Panc1 (cell line): ENCODE data around the gene PAK1. TPM values are rescaled to one million over a fixed set of nuclear protein-coding genes. Genes with fewer than 3 reads are reported as not detected.

Experiments used
- ATAC-seq: fragments of 200-7000 bp; cut with Tn5 transposase; 2 replicates; pipeline ENCODE4 v1.9.1; 2020; ENCODE audit warnings: mild to moderate bottlenecking, moderate library complexity
- BruUV-seq: library from RNA; stranded (reverse); fragments of 400-500 nt; replicated peaks from 2 replicates; lab custom pipeline; 2021; lab: Mats Ljungman, UMichigan
- CTCF ChIA-PET: fragments of 300-600 bp; sonication (Branson Sonifier 250); formaldehyde crosslinking; loops from one replicate; lab custom pipeline; 2022; ENCODE audit warnings: antibody characterized with exemption; lab: Charles Lee
- POLR2A ChIA-PET: fragments of 300-600 bp; sonication (Branson Sonifier 250); formaldehyde crosslinking; loops from one replicate; lab custom pipeline; 2022; ENCODE audit warnings: antibody characterized with exemption; lab: Charles Lee
- DNase-seq: peaks from one replicate; pipeline ENCODE4 v3.0.0-alpha.2; 2010; ENCODE audit warnings: low read depth, low spot score
- H3K27ac ChIP-seq: 2 replicates; pipeline ENCODE4 v1.5.1; 2011; ENCODE audit warnings: mild to moderate bottlenecking, low read length, inconsistent platforms
- H3K27me3 ChIP-seq: fragments of 200-500 bp; sonication (Bioruptor generic); 2 replicates; pipeline ENCODE4 v1.6.0; 2014; ENCODE audit warnings: low read length, inconsistent platforms; ENCODE audit not compliant: control insufficient read depth, insufficient read depth
- H3K36me3 ChIP-seq: fragments of 200-500 bp; sonication (Bioruptor generic); 2 replicates; pipeline ENCODE4 v1.5.1; 2014; ENCODE audit warnings: inconsistent platforms, mild to moderate bottlenecking, low read length, moderate library complexity; ENCODE audit not compliant: control insufficient read depth, insufficient read depth
- H3K4me1 ChIP-seq: 2 replicates; pipeline ENCODE4 v1.5.1; 2011; ENCODE audit warnings: inconsistent platforms, mild to moderate bottlenecking, low read length, moderate library complexity; ENCODE audit not compliant: control insufficient read depth, insufficient read depth
- H3K4me3 ChIP-seq, 2 experiments: 2 replicates each; pipeline ENCODE4 v1.5.1; 2011 to 2012; ENCODE audit warnings: low read depth in 2 of 2, low read length in 2 of 2, mild to moderate bottlenecking in 2 of 2, inconsistent platforms in 1 of 2, moderate library complexity in 1 of 2
- H3K9me3 ChIP-seq: fragments of 200-500 bp; sonication (Bioruptor generic); 2 replicates; pipeline ENCODE4 v1.5.1; 2014; ENCODE audit warnings: low read depth, mild to moderate bottlenecking, inconsistent platforms, low read length, moderate library complexity; ENCODE audit not compliant: control insufficient read depth, insufficient read depth
- POLR2AphosphoS5 ChIP-seq: IDR thresholded peaks from 2 replicates; pipeline ENCODE4 v1.6.1; 2012; ENCODE audit warnings: mild to moderate bottlenecking, low read depth, low read length, moderate library complexity
- SIN3A ChIP-seq: IDR thresholded peaks from 2 replicates; pipeline ENCODE4 v1.6.1; 2012; ENCODE audit warnings: low read depth, mild to moderate bottlenecking, low read length, moderate library complexity, borderline replicate concordance; ENCODE audit not compliant: insufficient read depth
- TCF7L2 ChIP-seq: IDR thresholded peaks from 2 replicates; pipeline ENCODE4 v1.6.1; 2011; ENCODE audit warnings: mild to moderate bottlenecking, low read depth, low read length, inconsistent platforms
- in situ Hi-C: cut with HindIII; loops from 2 replicates; pipeline ENCODE4 v1.10.0; 2016; ENCODE audit warnings: low sequenced_read_pairs, low pct_unique_long_range_greater_than_20kb
- intact Hi-C: fragments of 100-400 bp; cut with micrococcal nuclease; formaldehyde crosslinking; loops from one replicate; pipeline ENCODE4 v1.10.0; 2022; ENCODE audit not compliant: unreplicated experiment
- total RNA-seq: library from RNA; stranded (reverse); gene quantifications from one replicate; pipeline ENCODE4 v1.2.1, GENCODE V29; 2021; ENCODE audit not compliant: unreplicated experiment
- TF ChIP-seq, protein P1 (sequence below), 2 experiments: IDR thresholded peaks; 2 replicates each; pipeline ENCODE4 v1.6.1; 2011 to 2012; ENCODE audit warnings: low read depth in 2 of 2, control low read depth in 1 of 2, low read length in 1 of 2, mild to moderate bottlenecking in 1 of 2, moderate library complexity in 1 of 2; ENCODE audit not compliant: insufficient read depth in 1 of 2
- TF ChIP-seq, protein P2 (sequence below): fragments of 450-650 bp; IDR thresholded peaks from 2 replicates; pipeline ENCODE4 v1.5.1; 2017; ENCODE audit warnings: mild to moderate bottlenecking

Gene PAK1
- total RNA-seq, 1 experiment from 2014 or later = 38.2 TPM

DNA sequence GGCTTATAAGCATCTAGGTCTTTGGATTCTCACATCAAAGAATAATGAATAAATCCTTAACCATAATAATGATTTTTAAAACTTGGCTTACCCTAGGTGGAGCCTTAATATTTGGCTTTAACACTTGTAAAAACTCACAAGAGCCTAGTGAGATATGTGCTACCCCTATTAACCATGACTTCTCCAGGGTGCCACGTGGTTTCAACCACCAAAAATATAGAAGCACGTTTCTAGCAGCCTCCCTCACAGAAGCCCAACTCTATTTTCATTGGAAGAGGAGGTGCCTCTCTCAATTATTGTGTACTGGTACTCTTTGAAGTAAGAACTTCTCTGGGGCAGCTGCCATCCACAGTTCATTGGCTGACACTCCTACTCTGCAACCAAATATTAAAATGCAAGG lies 125.9 kb downstream of the PAK1 start:
- H3K4me3 ChIP-seq = no peak overlapping the region
- ATAC-seq (no peak), DNase-seq (no peak)
- ChIA-PET POLR2A (no interaction called here), CTCF (no interaction called here)
- no peaks in the 10 kb centered on the region for H3K9me3 ChIP-seq
- H3K36me3 ChIP-seq = no peaks in the 10 kb centered on the region
- in situ Hi-C loops (no loop called here), intact Hi-C loops (no loop called here)
- no peaks in the 10 kb centered on the region for H3K4me1 ChIP-seq
- H3K27me3 ChIP-seq = no peaks in the 10 kb centered on the region
- TF ChIP-seq POLR2AphosphoS5 (no peak), TCF7L2 (no peak), SIN3A (no peak)
- TF ChIP-seq, protein P1, sequence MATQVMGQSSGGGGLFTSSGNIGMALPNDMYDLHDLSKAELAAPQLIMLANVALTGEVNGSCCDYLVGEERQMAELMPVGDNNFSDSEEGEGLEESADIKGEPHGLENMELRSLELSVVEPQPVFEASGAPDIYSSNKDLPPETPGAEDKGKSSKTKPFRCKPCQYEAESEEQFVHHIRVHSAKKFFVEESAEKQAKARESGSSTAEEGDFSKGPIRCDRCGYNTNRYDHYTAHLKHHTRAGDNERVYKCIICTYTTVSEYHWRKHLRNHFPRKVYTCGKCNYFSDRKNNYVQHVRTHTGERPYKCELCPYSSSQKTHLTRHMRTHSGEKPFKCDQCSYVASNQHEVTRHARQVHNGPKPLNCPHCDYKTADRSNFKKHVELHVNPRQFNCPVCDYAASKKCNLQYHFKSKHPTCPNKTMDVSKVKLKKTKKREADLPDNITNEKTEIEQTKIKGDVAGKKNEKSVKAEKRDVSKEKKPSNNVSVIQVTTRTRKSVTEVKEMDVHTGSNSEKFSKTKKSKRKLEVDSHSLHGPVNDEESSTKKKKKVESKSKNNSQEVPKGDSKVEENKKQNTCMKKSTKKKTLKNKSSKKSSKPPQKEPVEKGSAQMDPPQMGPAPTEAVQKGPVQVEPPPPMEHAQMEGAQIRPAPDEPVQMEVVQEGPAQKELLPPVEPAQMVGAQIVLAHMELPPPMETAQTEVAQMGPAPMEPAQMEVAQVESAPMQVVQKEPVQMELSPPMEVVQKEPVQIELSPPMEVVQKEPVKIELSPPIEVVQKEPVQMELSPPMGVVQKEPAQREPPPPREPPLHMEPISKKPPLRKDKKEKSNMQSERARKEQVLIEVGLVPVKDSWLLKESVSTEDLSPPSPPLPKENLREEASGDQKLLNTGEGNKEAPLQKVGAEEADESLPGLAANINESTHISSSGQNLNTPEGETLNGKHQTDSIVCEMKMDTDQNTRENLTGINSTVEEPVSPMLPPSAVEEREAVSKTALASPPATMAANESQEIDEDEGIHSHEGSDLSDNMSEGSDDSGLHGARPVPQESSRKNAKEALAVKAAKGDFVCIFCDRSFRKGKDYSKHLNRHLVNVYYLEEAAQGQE (IDR thresholded peaks at IDR 0.05; ENCODE audit: insufficient read depth in 1 of 2, low read depth in 2 of 2, low read length in 1 of 2) = no peak
- TF ChIP-seq, protein P2, sequence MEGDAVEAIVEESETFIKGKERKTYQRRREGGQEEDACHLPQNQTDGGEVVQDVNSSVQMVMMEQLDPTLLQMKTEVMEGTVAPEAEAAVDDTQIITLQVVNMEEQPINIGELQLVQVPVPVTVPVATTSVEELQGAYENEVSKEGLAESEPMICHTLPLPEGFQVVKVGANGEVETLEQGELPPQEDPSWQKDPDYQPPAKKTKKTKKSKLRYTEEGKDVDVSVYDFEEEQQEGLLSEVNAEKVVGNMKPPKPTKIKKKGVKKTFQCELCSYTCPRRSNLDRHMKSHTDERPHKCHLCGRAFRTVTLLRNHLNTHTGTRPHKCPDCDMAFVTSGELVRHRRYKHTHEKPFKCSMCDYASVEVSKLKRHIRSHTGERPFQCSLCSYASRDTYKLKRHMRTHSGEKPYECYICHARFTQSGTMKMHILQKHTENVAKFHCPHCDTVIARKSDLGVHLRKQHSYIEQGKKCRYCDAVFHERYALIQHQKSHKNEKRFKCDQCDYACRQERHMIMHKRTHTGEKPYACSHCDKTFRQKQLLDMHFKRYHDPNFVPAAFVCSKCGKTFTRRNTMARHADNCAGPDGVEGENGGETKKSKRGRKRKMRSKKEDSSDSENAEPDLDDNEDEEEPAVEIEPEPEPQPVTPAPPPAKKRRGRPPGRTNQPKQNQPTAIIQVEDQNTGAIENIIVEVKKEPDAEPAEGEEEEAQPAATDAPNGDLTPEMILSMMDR = no peak
- BruUV-seq = no TSS peak
- no peak overlapping the region for H3K27ac ChIP-seq

DNA sequence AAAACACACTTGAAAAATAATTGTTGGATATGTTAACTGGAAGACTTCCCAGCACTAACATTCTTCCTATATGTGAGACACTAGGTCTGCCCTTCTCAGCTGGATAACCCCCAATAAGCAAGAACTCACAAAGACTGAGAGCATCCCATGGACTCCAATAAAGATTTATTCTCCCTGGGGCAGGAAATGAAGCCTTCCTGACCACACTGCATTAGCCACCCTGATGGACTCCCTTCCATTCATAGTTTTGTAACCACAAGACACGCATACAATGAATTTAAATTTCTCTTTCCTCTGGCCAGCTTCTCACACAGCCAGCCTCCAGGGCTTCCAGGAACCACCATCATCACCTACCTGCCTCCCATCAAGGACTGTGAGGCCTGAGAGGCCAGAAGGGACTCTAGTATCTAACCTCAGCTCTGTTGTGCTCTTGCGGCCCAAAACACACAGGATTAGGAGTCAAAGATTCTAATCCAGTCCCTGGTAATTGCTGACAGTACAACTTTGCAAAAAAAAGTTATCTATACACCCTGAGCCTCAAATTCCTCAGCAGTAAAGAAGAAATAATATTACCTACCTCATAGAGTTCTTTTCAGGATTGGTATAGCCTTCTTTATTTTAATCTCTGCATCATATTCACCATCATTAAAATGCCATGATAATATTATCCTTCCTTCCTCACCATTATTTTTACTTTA lies 126.8 kb downstream of the PAK1 start:
- Histone ChIP-seq H3K4me1 (no peaks in the 10 kb centered on the region), H3K27me3 (no peaks in the 10 kb centered on the region), H3K4me3 (no peak overlapping the region), H3K36me3 (no peaks in the 10 kb centered on the region), H3K27ac (no peak overlapping the region), H3K9me3 (no peaks in the 10 kb centered on the region)
- TF ChIP-seq, protein P2 = no peak
- TF ChIP-seq SIN3A = no peak
- no peak for TF ChIP-seq POLR2AphosphoS5
- no peak for TF ChIP-seq TCF7L2
- TF ChIP-seq, protein P1 (IDR thresholded peaks at IDR 0.05; ENCODE audit: insufficient read depth in 1 of 2, low read depth in 2 of 2, low read length in 1 of 2) = no peak
- in situ Hi-C loops = no loop called here
- POLR2A ChIA-PET = no interaction called here
- CTCF ChIA-PET = no interaction called here
- no peak for ATAC-seq
- DNase-seq = no peak
- intact Hi-C loops = no loop called here
- BruUV-seq = no TSS peak
